NCI-H2029 treated with DMSO at 0.1 percent for 48 hours (cell line): ENCODE results near the gene ZNF775.

Experiments used
- DNase-seq: peaks from one replicate; lab custom pipeline; 2025; lab: John Stamatoyannopoulos, UW

Gene ZNF775

DNA sequence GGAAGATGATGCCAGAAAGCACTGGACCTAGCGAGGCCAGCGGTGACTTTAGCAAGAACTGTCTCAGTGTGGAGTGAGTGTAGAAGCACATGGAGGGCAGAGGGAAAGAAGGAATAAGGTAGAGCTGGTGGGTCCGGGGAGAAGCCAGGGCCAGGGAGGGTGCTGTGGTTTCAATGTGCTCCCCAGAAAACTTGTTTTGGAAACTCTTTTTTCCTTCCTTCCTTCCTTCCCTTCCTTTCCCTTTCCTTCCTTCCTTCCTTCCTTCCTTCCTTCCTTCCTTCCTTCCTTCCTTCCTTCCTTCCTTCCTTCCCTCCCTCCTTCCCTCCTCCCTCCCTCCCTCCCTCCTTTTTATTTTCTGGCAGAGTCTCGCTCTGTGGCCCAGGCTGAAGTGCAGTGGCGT is 32.2 kb upstream of the ZNF775 start:
- DNase-seq: no peak

DNA sequence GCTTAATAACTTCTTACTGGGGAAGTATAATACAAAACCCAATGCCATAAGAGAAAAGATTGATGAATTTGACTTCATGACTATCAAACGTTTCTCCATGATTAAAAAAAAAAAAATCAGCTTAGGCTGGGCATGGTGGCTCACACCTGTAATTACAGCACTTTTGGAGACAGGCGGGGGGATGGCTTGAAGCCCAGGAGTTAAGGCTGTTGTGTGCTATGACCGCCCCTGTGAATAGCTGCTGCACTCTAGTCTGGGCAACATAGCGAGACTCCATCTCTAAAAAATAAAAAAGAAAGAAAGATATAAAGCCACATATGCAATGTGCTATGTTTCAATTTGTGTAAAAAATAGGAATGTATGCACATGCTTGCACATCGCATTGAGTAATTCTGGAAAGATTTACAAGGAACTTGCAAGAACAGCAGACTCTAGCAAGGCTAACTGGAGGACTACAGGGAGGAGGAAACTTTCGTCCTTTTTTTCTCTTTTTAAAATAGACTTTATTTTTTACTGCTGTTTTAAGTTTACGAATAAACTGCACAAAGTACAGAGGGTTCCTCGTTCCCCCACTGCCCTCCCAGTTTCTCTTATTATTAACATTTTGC is 27.4 kb upstream of the ZNF775 start:
- DNase-seq: no peak

DNA sequence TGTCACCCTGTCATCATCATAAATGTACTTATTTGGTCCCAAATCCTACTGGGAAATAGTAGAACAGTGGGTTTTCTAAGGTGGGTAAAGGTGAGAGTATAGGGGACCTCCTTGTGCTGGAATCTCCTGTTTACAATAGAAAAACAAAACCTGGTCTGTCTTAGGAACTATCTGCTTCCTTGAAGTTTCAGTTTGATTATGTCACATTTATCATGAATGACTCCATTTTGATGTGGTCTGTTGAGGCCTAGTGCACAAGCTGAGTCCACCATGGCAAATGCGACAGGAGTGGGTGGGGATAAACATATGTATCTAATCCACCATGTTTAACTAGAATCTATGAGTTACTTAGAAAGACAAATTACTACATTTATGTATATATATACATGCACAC is 23.5 kb upstream of the ZNF775 start:
- no peak for DNase-seq

DNA sequence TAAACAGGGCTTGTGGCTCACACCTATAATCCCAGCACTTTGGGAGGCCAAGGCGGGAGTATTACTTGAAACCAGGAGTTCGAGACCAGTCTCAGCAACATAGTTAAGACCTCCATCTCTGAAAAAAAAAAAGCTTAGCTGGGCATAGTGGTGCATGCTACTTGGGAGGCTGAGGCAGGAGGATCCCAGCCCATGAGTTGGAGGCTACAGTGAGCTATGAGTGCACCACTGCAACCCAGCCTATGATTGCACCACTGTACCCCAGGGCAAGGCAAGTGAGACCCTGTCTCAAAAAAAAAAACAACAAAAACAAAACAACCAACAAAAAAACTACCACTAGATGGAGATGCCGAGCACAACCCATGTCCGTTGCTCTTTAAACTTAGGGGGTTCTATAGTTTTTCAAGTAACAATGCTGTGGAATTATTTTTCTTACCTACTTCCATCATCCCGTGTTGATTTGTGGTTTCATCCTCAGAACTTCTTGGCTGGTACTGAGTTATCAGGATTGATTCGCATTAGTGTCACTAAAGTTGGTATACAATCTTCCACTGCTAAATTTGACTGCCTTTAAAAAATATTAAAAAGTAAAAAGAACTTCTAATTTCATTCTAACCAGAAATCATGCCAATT is 22.7 kb upstream of the ZNF775 start:
- peak; percentile 56 for DNase-seq

DNA sequence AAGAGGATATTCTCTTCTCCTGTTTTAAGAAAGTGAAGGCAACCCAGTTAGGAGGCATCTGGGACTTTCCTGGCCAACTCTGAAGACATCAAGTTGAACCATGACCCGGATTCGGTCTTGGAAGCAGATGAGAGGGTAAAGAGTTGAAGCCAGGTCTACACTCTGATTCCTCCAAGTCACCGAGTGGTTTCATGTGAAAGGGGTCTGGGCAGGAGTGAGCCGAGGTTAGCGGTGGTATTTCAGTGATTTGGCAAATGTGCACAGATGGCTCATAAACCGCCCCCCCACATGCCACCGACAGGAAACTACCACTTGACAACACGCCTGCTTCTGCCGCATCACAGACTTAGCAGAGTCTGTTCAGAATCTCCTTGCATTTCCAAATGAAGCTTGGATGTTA is 21.9 kb upstream of the ZNF775 start:
- DNase-seq: peak; percentile 14

DNA sequence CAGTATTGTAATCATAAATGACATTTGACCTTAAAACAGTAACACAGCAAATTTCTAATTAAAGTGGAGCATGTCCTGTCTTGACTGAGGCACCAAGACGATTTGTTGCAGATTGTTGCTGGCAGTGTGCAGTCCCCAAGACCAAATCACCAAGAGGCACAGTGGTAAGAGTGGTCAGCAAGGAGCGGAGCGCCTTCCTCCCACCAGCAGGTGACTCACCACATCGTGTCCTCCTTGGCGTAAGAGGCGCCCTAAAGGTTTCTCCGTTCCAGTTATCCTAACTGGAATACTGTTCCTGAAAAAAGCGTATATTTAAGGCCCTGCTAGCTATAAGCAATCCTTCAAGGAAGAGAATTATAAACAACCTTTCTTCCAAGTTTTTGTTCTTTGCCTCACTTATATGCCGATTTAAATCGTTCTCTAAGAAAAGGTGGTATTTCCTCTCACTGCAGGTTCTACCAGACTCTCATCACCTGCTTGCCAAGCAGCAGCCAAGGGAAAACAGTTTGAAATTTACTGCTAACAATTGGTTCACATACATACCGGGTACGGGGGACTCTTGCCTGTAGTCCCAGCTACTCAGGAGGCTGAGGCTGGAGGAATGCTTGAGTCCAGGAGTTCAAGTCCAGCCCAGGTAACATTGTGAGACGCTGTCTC is 21.2 kb upstream of the ZNF775 start:
- no peak for DNase-seq

DNA sequence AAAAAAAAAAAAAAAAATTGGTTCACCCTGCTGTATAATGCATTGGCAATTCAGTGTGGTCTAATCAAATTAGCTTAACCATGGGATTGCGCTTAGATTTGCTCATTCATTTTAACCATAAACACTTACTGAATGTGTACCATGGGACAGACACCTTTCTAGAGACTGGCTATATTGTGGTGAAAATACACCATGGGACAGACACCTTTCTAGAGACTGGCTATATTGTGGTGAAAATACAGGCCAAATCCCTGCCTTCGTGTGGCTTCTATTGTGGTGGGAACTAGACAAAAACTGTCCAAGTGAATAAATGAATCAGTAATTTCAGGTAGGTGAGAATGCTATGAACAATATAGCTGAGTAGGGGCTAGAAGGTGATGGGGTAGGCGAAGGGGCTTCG is 20.7 kb upstream of the ZNF775 start:
- no peak for DNase-seq

DNA sequence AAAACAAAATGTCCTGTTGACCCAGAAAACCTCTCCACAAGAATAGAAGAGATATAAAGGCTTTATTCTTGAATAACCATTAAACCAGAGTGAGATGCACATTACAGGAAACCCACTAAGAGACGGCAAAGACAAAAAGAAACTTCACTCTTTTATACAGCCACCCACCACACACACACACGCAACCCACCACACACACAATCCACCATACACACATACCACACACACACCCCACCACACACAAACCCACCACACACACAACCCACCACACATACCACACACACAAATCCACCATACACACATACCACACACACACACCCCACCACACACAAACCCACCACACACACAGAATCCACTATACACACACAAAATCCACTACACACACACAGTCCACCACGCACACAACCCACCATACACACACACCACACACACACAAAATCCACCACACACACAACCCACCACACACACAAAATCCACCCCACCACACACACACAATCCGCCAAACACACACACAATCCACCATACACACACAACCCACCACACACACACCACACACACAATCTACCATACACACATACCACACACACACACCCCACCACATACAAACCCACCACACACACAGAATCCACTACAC is 20.0 kb upstream of the ZNF775 start:
- DNase-seq: no peak

DNA sequence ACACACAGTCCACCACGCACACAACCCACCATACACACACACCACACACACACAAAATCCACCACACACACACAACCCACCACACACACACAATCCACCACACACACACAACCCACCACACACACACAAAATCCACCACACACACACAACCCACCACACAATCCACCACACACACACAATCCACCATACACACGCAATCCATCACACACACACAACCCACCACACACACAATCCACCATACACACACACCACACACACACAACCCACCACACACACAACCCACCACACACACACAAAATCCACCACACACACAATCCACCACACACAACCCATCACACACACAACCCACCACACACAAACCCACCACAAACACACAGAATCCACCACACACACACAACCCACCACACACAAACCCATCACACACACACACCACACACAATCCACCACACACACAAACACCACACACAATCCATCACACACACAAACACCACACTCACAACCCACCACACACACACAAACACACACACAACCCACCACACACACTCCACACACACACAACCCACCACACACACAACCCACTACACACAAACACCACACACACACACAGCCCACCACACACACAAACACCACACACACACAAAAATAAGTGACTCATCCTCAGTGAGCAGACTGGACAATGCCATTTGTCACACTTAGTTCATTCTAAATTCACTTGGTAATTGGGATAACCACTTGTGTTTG is 19.3 kb upstream of the ZNF775 start:
- no peak for DNase-seq

DNA sequence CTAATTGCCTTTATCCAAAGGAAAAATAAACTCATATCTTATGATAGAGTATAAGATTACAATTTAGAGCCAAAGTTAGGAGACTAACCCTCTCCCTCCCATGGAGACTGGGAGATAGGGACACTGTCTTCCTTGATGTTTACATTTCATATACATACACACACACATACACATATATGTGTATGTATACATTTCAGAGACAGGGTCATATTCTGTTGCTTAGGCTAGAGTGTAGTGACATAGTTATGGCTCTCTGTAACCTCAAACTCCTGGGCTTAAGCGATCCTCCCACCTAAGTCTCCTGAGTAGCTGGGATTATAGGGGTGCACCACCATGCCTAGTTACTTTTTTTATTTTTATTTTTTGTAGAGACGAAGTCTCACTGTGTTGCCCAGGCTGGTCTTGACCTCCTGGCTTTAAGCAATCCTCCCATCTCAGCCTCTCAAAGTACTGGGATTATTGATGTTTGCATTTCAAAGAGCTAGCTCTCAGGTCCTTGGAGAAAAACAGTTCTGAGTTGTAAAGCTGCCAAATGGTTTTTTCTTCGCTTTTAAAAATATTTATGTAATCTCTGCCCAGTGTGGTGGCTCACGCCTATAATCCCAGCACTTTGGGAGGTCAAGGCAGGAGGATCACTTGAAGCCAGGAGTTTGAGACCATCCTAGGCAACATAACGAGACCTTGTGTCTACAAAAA is 18.6 kb upstream of the ZNF775 start:
- DNase-seq: no peak

DNA sequence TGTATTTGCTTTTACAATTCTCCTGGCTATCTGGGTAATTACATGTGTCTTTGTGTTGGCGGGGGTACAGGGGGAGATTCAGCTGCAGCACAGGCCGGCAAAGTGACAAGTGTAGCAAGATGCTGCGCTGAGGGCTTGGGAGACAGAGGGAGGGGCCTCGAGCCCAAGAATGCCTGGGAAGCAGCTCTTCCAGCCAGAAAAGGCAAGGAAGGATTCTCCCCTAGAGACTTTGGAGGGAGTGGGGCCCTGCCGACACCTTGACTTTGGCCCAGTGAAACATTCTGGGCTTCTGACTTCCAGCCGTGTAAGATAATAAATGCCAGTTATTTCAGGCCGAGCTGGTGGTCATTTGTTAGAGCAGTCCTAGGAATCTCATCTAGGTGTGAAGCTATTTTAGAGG is 17.7 kb upstream of the ZNF775 start:
- DNase-seq: no peak

DNA sequence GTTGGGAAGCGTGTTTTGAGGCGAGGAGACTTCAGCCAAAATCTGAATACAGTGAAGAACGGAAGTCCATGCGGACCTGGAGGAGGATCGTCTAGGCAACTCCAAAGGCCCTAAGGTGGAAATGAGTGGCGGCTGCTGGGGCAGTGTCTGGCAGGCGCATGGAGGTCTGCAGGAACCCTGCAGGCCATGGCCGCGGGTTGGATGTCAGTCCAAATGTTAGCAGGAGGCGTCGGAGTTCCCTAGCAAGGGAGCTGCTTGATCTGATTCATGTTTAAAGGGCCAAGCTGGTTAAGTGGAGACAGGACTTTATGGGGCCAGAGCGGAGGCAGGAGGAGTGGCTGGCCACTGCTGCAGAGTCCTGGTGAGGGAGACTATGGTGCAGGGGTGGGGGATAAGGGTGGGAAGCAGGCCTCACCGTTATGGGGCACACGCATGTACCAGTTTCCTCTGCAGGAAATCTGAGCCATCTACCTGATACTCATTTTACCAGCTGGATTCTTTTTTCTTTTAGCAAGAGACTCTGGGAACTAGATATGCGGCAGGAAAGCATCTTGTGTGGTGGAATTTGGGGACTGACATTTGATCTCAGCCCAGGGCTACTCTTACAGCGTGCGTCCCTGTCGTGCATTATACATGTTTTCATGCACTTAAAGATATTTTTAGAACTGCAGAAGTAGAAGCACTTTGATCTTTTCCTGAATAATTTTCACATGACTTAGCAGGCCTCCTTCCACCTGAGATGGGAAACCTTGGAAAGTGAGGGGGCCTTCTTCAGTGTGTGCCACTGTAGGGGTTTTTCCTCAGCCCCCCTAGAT is 17.1 kb upstream of the ZNF775 start:
- DNase-seq: no peak

DNA sequence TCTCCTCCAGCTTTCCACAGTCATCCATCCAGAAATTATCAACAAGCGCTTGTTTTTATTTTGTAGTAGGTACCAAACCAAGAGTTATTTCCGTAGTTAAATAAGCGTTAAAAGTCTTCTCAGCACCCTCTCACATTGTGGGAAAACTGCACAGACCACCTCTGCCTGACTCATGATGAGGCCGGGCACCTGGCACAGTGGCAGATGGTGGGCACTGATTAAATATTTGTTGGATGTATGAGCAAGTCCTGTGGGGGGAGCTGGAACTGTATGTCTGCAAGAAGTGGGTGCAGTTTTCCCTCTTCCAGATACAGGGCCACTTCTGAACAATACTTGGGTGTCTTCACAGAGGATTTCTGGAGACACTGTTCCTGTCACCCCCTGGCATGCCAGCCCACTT is 15.8 kb upstream of the ZNF775 start:
- no peak for DNase-seq

DNA sequence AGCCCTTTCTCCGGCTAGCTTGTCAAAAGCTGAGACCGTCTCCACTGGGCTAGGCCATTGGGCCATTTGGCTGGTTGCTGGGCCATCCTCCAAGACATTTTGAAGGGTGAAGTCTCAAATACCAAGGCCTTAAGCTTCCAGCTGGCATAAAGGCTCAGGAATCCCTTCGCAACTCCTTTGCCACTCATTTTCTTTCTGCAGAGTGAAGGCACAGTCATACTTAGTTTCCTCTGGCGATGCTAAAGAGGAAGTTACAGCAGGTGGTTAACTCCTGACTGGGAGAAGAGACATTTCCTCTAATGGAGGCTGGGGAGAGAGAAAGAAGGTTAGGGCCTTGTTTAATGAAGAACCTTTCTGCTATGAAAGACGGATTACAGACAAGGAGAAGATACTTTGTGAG is 15.3 kb upstream of the ZNF775 start:
- DNase-seq: no peak

DNA sequence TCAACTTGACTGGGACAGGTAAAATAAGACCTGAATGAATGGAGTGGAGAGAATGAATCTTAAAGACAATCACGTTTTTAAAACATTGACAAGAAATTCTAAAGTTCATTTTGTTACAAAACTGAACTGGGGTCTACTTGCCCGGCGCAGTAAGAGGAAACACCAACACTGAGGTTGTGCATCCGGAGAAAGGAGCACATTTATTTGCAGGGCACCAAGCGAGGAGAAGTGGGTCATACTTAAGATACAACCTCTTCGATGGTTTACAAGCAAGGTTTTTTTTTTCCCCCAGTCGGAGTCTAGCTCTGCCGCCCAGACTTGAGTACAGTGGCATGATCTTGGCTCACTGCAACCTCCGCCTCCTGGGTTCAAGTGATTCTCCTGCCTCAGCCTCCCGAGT is 13.9 kb upstream of the ZNF775 start:
- DNase-seq: no peak

DNA sequence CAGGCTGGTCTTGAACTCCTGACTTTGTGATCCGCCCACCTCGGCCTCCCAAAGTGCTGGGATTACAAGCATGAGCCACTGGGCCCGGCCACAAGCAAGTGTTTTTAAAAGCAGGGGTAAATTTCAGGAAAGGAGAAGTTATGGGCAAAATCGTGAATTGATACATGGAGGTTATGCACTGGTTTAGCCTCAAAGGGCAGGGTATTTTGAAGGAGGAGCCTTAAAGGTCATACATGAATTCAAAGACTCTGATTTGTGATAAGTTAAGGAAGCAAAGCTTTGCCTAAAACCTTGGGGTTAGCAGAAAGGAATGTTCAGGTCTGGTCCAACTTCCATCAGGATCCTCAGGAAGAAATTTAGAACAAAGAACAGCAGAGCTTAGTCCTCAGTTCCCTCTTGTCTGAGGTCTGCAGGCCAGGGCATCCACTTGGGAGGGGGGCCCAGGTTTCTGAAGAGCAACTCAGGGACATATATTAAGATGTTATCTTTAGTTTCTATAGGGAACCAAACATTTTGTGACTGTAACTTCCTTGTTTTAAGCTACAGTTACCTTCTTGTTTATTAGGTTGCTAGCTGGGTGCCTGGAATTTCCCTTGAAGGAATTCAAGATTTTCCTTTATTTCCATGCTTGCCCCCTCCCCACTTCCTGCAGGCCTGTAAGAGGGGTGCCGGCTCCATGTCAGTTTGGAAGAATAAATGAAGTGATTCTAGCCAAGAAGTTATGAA is 13.3 kb upstream of the ZNF775 start:
- DNase-seq: no peak

DNA sequence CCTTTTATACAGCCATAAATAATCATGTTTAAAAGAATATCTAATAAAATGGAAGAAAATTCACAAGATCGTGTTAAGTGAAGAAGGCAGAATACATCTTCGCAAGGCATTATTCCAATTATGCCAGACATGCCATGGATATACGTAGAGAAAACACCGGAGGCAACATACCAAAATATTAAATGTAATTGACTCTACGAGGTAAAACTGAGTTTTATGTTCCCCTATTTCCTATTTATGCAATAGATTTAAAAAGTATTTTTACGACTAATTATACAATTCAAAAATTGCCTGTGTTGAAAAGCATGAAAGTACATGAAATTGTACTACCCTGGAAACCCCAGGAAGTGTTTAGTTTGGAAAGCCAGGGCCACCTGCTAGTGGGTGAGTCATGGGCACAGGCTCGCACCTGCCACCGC is 11.4 kb upstream of the ZNF775 start:
- peak; percentile 85 for DNase-seq

DNA sequence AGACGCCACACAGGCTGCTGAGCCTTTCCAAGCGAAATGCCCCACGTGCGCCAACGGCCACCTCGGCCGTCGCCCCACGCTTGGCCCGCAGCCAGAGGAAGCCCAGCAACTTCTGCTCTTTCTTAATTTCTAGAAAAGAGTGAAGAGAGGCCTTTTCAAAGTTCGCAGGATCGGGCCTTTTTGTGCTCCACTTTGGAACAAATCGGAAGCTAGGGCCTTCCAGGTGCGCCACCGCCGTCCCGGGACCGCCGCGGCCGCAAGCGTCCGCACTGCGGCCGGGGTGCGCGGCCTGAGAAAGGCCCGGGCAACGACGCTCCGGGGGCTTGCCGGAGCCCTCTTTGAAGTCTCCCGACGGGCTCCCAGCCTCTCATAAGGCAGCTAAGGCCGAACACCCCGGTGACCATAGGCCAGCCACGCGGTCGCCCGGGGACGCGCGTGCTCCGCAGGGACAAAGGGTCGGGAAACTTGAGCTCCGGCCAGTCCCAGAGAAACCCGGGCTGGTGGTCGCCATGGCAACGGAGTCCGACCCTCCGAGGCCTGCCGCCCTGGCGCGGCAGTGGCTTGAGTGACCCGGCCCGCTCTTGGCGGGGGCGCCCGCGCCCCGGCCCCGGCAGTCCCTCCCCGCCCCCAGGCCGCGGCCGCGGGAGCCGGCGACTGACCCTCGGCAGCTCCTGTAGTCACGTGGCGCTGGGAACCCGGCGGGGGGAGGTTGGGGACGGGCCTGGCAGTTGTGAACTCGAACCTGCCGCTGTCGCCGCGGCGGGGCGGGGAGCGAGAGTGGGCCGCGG is 10.8 kb upstream of the ZNF775 start, which contains the start of gene REPIN1:
TSS of gene REPIN1 (plus strand) at position 727 of the 788 bp plus-strand sequence. CDS start 890 bp downstream, outside the sequence.
- DNase-seq: peak; percentile 64
